Endothelial cell (in vitro differentiated cells): ENCODE results near the gene ZSWIM5. TPM values are rescaled to one million over a fixed set of nuclear protein-coding genes. Genes with fewer than 3 reads are reported as not detected.

Source experiments
- DNase-seq: peaks from one replicate; pipeline ENCODE4 v3.0.0; 2021; ENCODE audit warnings: low spot score
- H3K27ac Mint-ChIP-seq: one replicate; pipeline ENCODE4 v1.8.0; 2021; ENCODE audit warnings: mixed read lengths, inconsistent platforms; ENCODE audit not compliant: unreplicated experiment
- H3K27me3 Mint-ChIP-seq: one replicate; pipeline ENCODE4 v1.8.0; 2021; ENCODE audit warnings: mild to moderate bottlenecking, moderate library complexity, mixed read lengths, inconsistent platforms; ENCODE audit not compliant: unreplicated experiment
- H3K36me3 Mint-ChIP-seq: one replicate; pipeline ENCODE4 v1.8.0; 2021; ENCODE audit warnings: mild to moderate bottlenecking, low read depth, mixed read lengths, inconsistent platforms; ENCODE audit not compliant: unreplicated experiment
- H3K4me1 Mint-ChIP-seq: one replicate; pipeline ENCODE4 v1.8.0; 2021; ENCODE audit warnings: mild to moderate bottlenecking, mixed read lengths, inconsistent platforms; ENCODE audit not compliant: unreplicated experiment
- H3K4me3 Mint-ChIP-seq: one replicate; pipeline ENCODE4 v1.8.0; 2021; ENCODE audit warnings: mild to moderate bottlenecking, mixed read lengths, inconsistent platforms; ENCODE audit not compliant: unreplicated experiment
- H3K9me3 Mint-ChIP-seq: one replicate; pipeline ENCODE4 v1.8.0; 2021; ENCODE audit warnings: mixed read lengths, inconsistent platforms; ENCODE audit not compliant: unreplicated experiment
- total RNA-seq: library from RNA; stranded (reverse); fragmentation: NEBNext Ultra II Directional; extraction: Animal tissue kit (Norgen Biotek cat#: 25700); gene quantifications from one replicate; pipeline ENCODE4 v1.2.1, GENCODE V29; 2021; ENCODE audit not compliant: unreplicated experiment
- TF ChIP-seq, protein P1 (sequence below): fragments of 200-600 bp; sonication (generic); IDR thresholded peaks from one replicate; pipeline ENCODE4 v1.5.0; 2021; ENCODE audit warnings: antibody characterized with exemption; ENCODE audit not compliant: unreplicated experiment

ZSWIM5 gene
- total RNA-seq, 1 donor from 2014 or later: 6.6 TPM

DNA sequence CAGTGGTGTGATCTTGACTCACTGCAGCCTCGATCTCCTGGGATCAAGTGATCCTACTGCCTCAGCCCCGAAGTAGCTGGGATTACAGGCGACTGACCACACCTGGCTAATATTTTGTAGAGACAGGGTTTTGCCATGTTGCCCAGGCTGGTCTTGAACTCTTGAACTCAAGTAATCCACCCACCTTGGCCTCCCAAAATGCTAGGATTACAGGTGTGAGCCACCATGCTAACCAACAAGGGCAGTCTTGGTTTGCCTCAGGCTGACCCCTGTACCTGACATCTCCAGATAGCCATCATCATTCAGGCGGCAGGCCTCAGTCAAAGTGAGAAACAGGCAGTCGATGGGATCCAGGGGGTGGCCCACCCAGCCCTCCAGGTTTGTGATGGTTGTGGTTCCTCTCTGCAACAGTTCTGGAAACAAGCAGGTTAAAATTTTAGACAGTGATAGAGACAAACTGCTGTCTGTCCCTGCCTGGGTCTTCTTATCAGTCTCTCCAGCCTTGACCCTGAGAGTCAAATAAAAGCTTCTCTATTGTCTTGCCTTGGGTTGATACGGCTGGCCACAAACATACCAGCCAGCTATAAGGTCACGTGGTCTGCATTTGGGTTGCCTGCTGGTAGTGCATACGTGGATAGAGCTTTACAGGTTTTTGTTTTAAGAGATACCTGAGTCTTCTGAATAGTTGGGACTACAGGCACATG lies 167.6 kb downstream of the ZSWIM5 start:
- H3K36me3 Mint-ChIP-seq: peaks cover 4% of the 10 kb centered on the region
- no peaks in the 10 kb centered on the region for H3K27me3 Mint-ChIP-seq
- DNase-seq: no peak
- TF ChIP-seq, protein P1, sequence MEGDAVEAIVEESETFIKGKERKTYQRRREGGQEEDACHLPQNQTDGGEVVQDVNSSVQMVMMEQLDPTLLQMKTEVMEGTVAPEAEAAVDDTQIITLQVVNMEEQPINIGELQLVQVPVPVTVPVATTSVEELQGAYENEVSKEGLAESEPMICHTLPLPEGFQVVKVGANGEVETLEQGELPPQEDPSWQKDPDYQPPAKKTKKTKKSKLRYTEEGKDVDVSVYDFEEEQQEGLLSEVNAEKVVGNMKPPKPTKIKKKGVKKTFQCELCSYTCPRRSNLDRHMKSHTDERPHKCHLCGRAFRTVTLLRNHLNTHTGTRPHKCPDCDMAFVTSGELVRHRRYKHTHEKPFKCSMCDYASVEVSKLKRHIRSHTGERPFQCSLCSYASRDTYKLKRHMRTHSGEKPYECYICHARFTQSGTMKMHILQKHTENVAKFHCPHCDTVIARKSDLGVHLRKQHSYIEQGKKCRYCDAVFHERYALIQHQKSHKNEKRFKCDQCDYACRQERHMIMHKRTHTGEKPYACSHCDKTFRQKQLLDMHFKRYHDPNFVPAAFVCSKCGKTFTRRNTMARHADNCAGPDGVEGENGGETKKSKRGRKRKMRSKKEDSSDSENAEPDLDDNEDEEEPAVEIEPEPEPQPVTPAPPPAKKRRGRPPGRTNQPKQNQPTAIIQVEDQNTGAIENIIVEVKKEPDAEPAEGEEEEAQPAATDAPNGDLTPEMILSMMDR: no peak
- no peaks in the 10 kb centered on the region for H3K4me1 Mint-ChIP-seq
- no peak overlapping the region for H3K27ac Mint-ChIP-seq
- no peak overlapping the region for H3K4me3 Mint-ChIP-seq
- no peaks in the 10 kb centered on the region for H3K9me3 Mint-ChIP-seq

DNA sequence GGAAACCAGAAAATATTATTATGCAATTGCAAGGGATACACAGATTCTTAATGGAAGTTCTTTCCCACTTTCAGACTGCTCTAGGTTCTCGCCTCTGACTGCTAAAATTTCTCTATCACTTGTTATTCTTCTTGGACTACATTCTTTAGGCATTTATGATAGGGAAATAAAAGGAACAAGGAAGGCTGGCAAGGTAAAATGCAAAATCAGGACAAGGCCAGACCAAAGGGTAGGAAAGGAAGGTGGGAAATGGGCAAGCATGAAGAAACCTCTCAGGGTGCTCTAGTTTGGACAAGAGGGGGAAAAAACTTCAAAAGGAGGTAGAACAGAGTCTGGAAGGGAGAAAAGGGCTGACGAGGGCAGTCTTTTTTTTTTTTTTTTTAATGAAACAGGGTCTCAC lies 168.2 kb downstream of the ZSWIM5 start:
- H3K4me3 Mint-ChIP-seq: no peak overlapping the region
- H3K36me3 Mint-ChIP-seq: peaks cover 4% of the 10 kb centered on the region
- no peaks in the 10 kb centered on the region for H3K27me3 Mint-ChIP-seq
- TF ChIP-seq, protein P1: no peak
- H3K4me1 Mint-ChIP-seq: no peaks in the 10 kb centered on the region
- H3K27ac Mint-ChIP-seq: no peak overlapping the region
- no peaks in the 10 kb centered on the region for H3K9me3 Mint-ChIP-seq
- DNase-seq: no peak

DNA sequence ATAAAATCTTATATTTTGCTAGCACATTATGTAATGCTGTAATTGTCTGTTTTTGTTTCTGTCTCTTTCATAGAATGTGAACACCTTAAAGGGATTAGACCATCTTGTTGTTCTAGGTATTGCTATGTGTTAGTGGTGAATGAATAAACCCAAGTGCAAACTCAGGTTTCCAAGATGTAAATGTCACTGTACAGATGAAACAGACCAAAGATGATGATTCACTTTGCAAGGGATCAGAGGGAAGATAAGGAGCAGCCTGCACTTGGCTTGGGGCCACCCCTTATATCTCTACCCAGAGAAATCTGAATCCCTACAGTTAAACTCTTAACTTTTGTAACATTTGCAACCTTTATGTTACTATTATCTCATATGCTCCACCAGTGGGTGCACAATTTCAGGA lies 168.9 kb downstream of the ZSWIM5 start:
- Mint-ChIP-seq H3K27ac (no peak overlapping the region), H3K4me3 (no peak overlapping the region), H3K4me1 (no peaks in the 10 kb centered on the region), H3K9me3 (no peaks in the 10 kb centered on the region), H3K36me3 (peaks cover 4% of the 10 kb centered on the region), H3K27me3 (no peaks in the 10 kb centered on the region)
- TF ChIP-seq, protein P1: no peak
- no peak for DNase-seq

DNA sequence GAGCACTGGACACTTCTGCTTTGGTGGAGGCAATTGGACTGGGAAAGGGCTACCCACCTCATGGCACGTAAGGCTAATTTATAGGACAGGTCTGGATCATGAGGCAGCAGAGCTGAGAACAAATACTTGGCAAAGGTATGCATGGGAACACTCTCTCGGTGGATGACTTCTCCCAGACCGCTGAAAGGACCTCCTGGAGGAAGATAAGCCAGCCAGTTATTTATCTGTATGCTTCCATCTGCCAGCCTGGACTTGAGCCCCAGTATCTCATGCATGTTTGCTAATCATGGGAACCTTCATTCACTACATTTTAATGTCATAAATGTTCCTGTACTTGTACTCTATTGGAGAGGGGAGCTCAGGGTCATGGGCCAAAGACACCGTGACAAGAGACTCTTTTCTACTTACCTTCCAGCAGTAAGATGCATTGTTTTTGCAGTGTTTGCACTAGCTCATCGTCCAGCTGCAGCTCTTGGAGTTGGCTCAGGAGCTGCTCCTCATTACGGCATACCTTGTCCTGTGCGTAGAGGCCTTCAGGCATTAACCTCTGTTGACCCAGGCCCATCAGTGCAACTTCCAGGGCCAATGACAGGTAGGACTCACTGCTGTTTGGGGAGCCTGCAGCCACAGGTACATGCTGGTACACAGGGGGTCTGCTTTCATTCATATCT lies 170.6 kb downstream of the ZSWIM5 start:
- Mint-ChIP-seq H3K4me3 (no peak overlapping the region), H3K9me3 (no peaks in the 10 kb centered on the region), H3K27ac (no peak overlapping the region), H3K27me3 (no peaks in the 10 kb centered on the region), H3K4me1 (no peaks in the 10 kb centered on the region), H3K36me3 (peaks cover 4% of the 10 kb centered on the region)
- no peak for DNase-seq
- TF ChIP-seq, protein P1: no peak

DNA sequence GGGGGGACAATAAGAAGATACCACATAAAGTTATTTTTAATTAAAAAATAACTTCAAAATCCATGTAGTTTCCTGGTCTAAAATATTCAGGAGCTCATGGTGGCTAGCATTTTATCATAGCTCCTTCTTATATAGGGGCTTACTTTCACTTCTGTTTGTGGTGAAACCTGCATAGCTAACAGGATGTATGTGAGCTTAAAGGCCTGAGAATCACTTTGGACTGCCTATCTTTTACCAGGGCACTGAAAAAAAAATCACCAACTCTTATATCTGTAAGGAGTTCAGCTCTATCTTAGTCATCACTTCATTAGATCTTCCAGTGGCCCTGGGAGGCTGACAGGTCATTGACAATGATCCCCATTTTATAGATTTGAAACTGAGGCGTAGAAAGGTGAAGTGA lies 173.0 kb downstream of the ZSWIM5 start:
- DNase-seq: no peak
- Mint-ChIP-seq H3K4me3 (no peak overlapping the region), H3K27ac (no peak overlapping the region), H3K27me3 (peaks cover 2% of the 10 kb centered on the region), H3K4me1 (no peaks in the 10 kb centered on the region), H3K9me3 (no peaks in the 10 kb centered on the region), H3K36me3 (peaks cover 4% of the 10 kb centered on the region)
- TF ChIP-seq, protein P1: no peak
